Suprapubic skin (tissue), 4 donors: ENCODE results near the gene TIMP2.
"Not testable (repeated sequence)": the region's sequence is repeated elsewhere in the genome, so short reads cannot be mapped to it uniquely, and the experiment has no call there.

Experiments used
- CTCF ChIP-seq, 2 donors: fragments of 200-600 bp in 1 of 2; fragments of 450-650 bp in 1 of 2; sonication (generic) in 1 of 2; IDR thresholded peaks; one replicate each; pipeline ENCODE4 v1.5.1; 2016 to 2019; ENCODE audit warnings: antibody characterized with exemption in 2 of 2, mild to moderate bottlenecking in 1 of 2, moderate library complexity in 1 of 2
- POLR2A ChIP-seq, 2 donors: fragments of 450-650 bp; IDR thresholded peaks; one replicate each; pipeline ENCODE4 v1.6.1; 2017; ENCODE audit warnings: antibody characterized with exemption in 2 of 2, mild to moderate bottlenecking in 2 of 2, moderate library complexity in 2 of 2
- POLR2AphosphoS5 ChIP-seq, 3 donors: sonication (generic); formaldehyde crosslinking; IDR thresholded peaks; one replicate each; pipeline ENCODE4 v1.6.1; 2017; ENCODE audit warnings: antibody characterized with exemption in 3 of 3

DNA sequence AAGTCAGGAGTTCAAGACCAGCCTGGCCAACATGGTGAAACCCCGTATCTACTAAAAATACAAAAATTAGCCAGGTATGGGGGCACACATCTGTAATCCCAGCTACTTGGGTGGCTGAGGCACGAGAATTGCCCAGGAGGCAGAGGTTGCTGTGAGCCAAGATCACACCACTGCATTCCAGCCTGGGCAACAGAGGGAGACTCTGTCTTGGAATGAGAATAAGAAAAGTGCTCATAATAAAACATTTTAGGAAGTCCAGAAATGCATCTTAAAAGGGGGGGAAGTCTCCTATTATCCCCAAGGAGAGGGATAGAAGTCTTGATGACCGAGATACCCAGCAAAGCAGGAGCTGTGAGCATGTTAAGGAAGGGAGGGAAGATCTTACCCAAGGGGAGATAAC is 58.1 kb downstream of the TIMP2 start:
- TF ChIP-seq CTCF, POLR2A, POLR2AphosphoS5 (IDR thresholded peaks at IDR 0.05): not testable (repeated sequence)
